H1 (cell line): ENCODE measurements around the gene ADARB2. TPM values are rescaled to one million over a fixed set of nuclear protein-coding genes. Genes with fewer than 3 reads are reported as not detected.
A peak's percentile ranks its signal among the peaks of the same experiment; 100 is the strongest.

Source experiments
- CTCF ChIA-PET: fragments of 300-600 bp; sonication (Branson Sonifier 250); formaldehyde crosslinking; loops from one replicate; lab custom pipeline; 2021; ENCODE audit not compliant: partially characterized antibody; lab: Charles Lee
- POLR2A ChIA-PET: fragments of 300-600 bp; sonication (Branson Sonifier 250); formaldehyde crosslinking; loops from one replicate; lab custom pipeline; 2021; ENCODE audit warnings: inconsistent platforms; ENCODE audit not compliant: partially characterized antibody; lab: Charles Lee
- DNase-seq, 2 experiments: peaks; one replicate each; pipeline versions ENCODE4 v3.0.0 to v3.0.0-alpha.2; 2010 to 2022; ENCODE audit warnings: low spot score in 2 of 2, low read depth in 1 of 2, mixed read lengths in 1 of 2
- FAIRE-seq: peaks from 2 replicates; lab custom pipeline; 2011; peaks lifted over from hg19 to GRCh38; lab: Jason Lieb, UNC
- H2AFZ ChIP-seq: 2 replicates; pipeline ENCODE4 v1.8.1; 2012; ENCODE audit warnings: low read length, inconsistent platforms
- H2AK5ac ChIP-seq: 2 replicates; pipeline ENCODE4 v1.6.1; 2013; ENCODE audit warnings: low read depth, low read length
- H2BK120ac ChIP-seq: replicated peaks from 2 replicates; pipeline ENCODE3; 2013; ENCODE audit warnings: low read depth, low read length, inconsistent platforms
- H2BK12ac ChIP-seq: 2 replicates; pipeline ENCODE4 v1.6.1; 2013; ENCODE audit warnings: low read depth, low read length
- H2BK15ac ChIP-seq: 2 replicates; pipeline ENCODE4 v1.6.1; 2013; ENCODE audit warnings: low read length
- H2BK20ac ChIP-seq: 2 replicates; pipeline ENCODE4 v1.6.1; 2013; ENCODE audit warnings: low read length
- H2BK5ac ChIP-seq: 2 replicates; pipeline ENCODE4 v1.6.1; 2013; ENCODE audit warnings: low read depth, low read length
- H3K14ac ChIP-seq: 2 replicates; pipeline ENCODE4 v1.6.1; 2013; ENCODE audit warnings: inconsistent platforms; ENCODE audit not compliant: insufficient read length
- H3K18ac ChIP-seq: 2 replicates; pipeline ENCODE4 v1.6.1; 2013; ENCODE audit warnings: low read length; ENCODE audit errors: extremely low read depth
- H3K23ac ChIP-seq: 2 replicates; pipeline ENCODE4 v1.6.1; 2013; ENCODE audit warnings: inconsistent platforms; ENCODE audit not compliant: insufficient read length
- H3K23me2 ChIP-seq: 2 replicates; pipeline ENCODE4 v1.6.1; 2013; ENCODE audit warnings: low read depth, low read length
- H3K27ac ChIP-seq: 2 replicates; pipeline ENCODE4 v1.6.1; 2011; ENCODE audit warnings: low read depth, low read length, inconsistent platforms
- H3K27me3 ChIP-seq, 4 experiments: replicated peaks in 1 of 4; 1 replicate in 1 of 4; 2 replicates in 3 of 4; pipeline versions ENCODE4 v1.6.1 to v1.8.1; 2011 to 2013; ENCODE audit warnings: low read length in 3 of 4, mild to moderate bottlenecking in 3 of 4, inconsistent platforms in 2 of 4, mixed read lengths in 2 of 4, moderate library complexity in 1 of 4; ENCODE audit not compliant: control insufficient read depth in 3 of 4, insufficient read depth in 3 of 4; ENCODE audit errors: extremely low read depth in 1 of 4
- H3K36me3 ChIP-seq, 4 experiments: 2 replicates each; pipeline versions ENCODE4 v1.6.1 to v1.8.1; 2011 to 2013; ENCODE audit warnings: mild to moderate bottlenecking in 4 of 4, low read length in 3 of 4, moderate library complexity in 2 of 4, control low read depth in 1 of 4, inconsistent platforms in 1 of 4; ENCODE audit not compliant: insufficient read depth in 4 of 4, control insufficient read depth in 2 of 4
- H3K4ac ChIP-seq: replicated peaks from 2 replicates; pipeline ENCODE3; 2013; ENCODE audit warnings: low read length, low read depth, mixed read lengths, inconsistent platforms; ENCODE audit not compliant: insufficient read length
- H3K4me1 ChIP-seq, 4 experiments: replicated peaks in 1 of 4; 1 replicate in 1 of 4; 2 replicates in 3 of 4; pipeline versions ENCODE4 v1.6.1 to v1.8.1; 2011 to 2013; ENCODE audit warnings: low read length in 3 of 4, inconsistent platforms in 2 of 4, mixed read lengths in 1 of 4; ENCODE audit not compliant: insufficient read depth in 4 of 4, control insufficient read depth in 3 of 4
- H3K4me2 ChIP-seq, 2 experiments: 2 replicates each; pipeline versions ENCODE4 v1.6.1 to v1.8.1; 2011 to 2013; ENCODE audit warnings: low read depth in 2 of 2, low read length in 2 of 2, control low read depth in 1 of 2, inconsistent platforms in 1 of 2, mild to moderate bottlenecking in 1 of 2; ENCODE audit not compliant: insufficient read depth in 1 of 2
- H3K4me3 ChIP-seq, 4 experiments: fragments of 200-600, 300-600 bp in 1 of 4; sonication (generic), shearing (Covaris generic), sonication (Bioruptor Twin) in 1 of 4; 2 replicates each; pipeline versions ENCODE4 v1.5.1 to v1.8.1; 2011 to 2016; ENCODE audit warnings: low read length in 4 of 4, low read depth in 3 of 4, control low read depth in 2 of 4, inconsistent platforms in 2 of 4, mild to moderate bottlenecking in 2 of 4, mixed read lengths in 1 of 4, moderate library complexity in 1 of 4; ENCODE audit not compliant: insufficient read depth in 2 of 4; ENCODE audit errors: extremely low read depth in 1 of 4
- H3K56ac ChIP-seq: replicated peaks from 2 replicates; pipeline ENCODE3; 2013; ENCODE audit warnings: low read depth, mild to moderate bottlenecking, mixed read lengths, low read length, inconsistent platforms; ENCODE audit not compliant: insufficient read length
- H3K79me1 ChIP-seq: 2 replicates; pipeline ENCODE4 v1.6.1; 2013; ENCODE audit warnings: low read depth, low read length, control low read depth
- H3K79me2 ChIP-seq, 2 experiments: 2 replicates each; pipeline versions ENCODE4 v1.6.1 to v1.8.1; 2012 to 2013; ENCODE audit warnings: low read length in 2 of 2, mild to moderate bottlenecking in 2 of 2, inconsistent platforms in 1 of 2; ENCODE audit not compliant: insufficient read depth in 2 of 2, control insufficient read depth in 1 of 2
- H3K9ac ChIP-seq, 4 experiments: replicated peaks in 1 of 4; 1 replicate in 1 of 4; 2 replicates in 3 of 4; pipeline versions ENCODE4 v1.6.1 to v1.8.1; 2011 to 2013; ENCODE audit warnings: low read depth in 3 of 4, low read length in 3 of 4, control low read depth in 2 of 4, mild to moderate bottlenecking in 2 of 4, moderate library complexity in 2 of 4, inconsistent platforms in 1 of 4; ENCODE audit errors: extremely low read depth in 1 of 4
- H3K9me3 ChIP-seq, 2 experiments: 2 replicates each; pipeline versions ENCODE4 v1.6.1 to v1.8.1; 2012 to 2013; ENCODE audit warnings: mild to moderate bottlenecking in 2 of 2, moderate library complexity in 2 of 2, control low read depth in 1 of 2, inconsistent platforms in 1 of 2, low read depth in 1 of 2, low read length in 1 of 2, mixed read lengths in 1 of 2; ENCODE audit not compliant: insufficient read depth in 2 of 2
- H4K20me1 ChIP-seq, 2 experiments: replicated peaks in 1 of 2; 2 replicates each; pipeline versions ENCODE3 to v1.8.1; 2011 to 2013; ENCODE audit warnings: inconsistent platforms in 2 of 2, low read length in 2 of 2, mild to moderate bottlenecking in 1 of 2; ENCODE audit not compliant: insufficient read depth in 2 of 2, control insufficient read depth in 1 of 2
- H4K5ac ChIP-seq: 2 replicates; pipeline ENCODE4 v1.6.1; 2013; ENCODE audit warnings: low read length, low read depth, mixed read lengths, inconsistent platforms; ENCODE audit not compliant: insufficient read length
- H4K8ac ChIP-seq: 2 replicates; pipeline ENCODE4 v1.8.0; 2013; ENCODE audit warnings: mild to moderate bottlenecking, moderate library complexity, low read length, inconsistent platforms; ENCODE audit not compliant: insufficient read depth; ENCODE audit errors: extremely low read depth
- H4K91ac ChIP-seq: replicated peaks from 2 replicates; pipeline ENCODE3; 2013; ENCODE audit warnings: low read length, mixed read lengths, inconsistent platforms; ENCODE audit not compliant: insufficient read length
- ASH2L ChIP-seq: fragments of 200-600, 300-600 bp; sonication (generic); IDR thresholded peaks from one replicate; pipeline ENCODE4 v1.7.1; 2017; ENCODE audit warnings: low read length
- CEBPB ChIP-seq: IDR thresholded peaks from 2 replicates; pipeline ENCODE4 v1.6.1; 2012; ENCODE audit warnings: low read depth, low read length
- GABPA ChIP-seq: IDR thresholded peaks from 2 replicates; pipeline ENCODE4 v1.6.1; 2011; ENCODE audit warnings: mild to moderate bottlenecking, low read length, moderate library complexity, borderline replicate concordance; ENCODE audit not compliant: insufficient read depth
- HDAC6 ChIP-seq: IDR thresholded peaks from one replicate; pipeline ENCODE4 v1.7.1; 2012; ENCODE audit warnings: low read depth, mild to moderate bottlenecking, inconsistent platforms, low read length, moderate library complexity
- JUND ChIP-seq: IDR thresholded peaks from 2 replicates; pipeline ENCODE4 v1.6.1; 2011; ENCODE audit warnings: mild to moderate bottlenecking, improper control_type of control experiment, low read length
- KDM1A ChIP-seq: fragments of 200-600, 300-600 bp; sonication (generic); IDR thresholded peaks from 2 replicates; pipeline ENCODE4 v1.7.1; 2016; ENCODE audit warnings: mild to moderate bottlenecking, low read length, borderline replicate concordance
- NRF1 ChIP-seq: IDR thresholded peaks from 2 replicates; pipeline ENCODE4 v1.6.1; 2011; ENCODE audit warnings: mild to moderate bottlenecking, low read depth, low read length, improper control_type of control experiment
- RXRA ChIP-seq: IDR thresholded peaks from 2 replicates; pipeline ENCODE4 v1.6.1; 2011; ENCODE audit warnings: low read depth, mild to moderate bottlenecking, low read length, moderate library complexity; ENCODE audit not compliant: insufficient read depth
- SIX5 ChIP-seq: IDR thresholded peaks from 2 replicates; pipeline ENCODE4 v1.6.1; 2011; ENCODE audit warnings: mild to moderate bottlenecking, low read depth, low read length
- SRF ChIP-seq: IDR thresholded peaks from 2 replicates; pipeline ENCODE4 v1.6.1; 2011; ENCODE audit warnings: mild to moderate bottlenecking, low read depth, low read length, moderate library complexity
- SUZ12 ChIP-seq: fragments of 200-600 bp; sonication (generic); IDR thresholded peaks from 2 replicates; pipeline ENCODE4 v1.6.1; 2012; ENCODE audit warnings: mild to moderate bottlenecking, inconsistent platforms, low read length, moderate library complexity, mixed read lengths
- WGBS, 2 experiments: shearing (Covaris generic) in 1 of 2; methylation state at CpG; one replicate each; pipeline versions ENCODE4 v1.1.6 to v1.1.7; 2013 to 2015; ENCODE audit warnings: low lambda C conversion rate in 2 of 2, mixed read lengths in 2 of 2, inconsistent platforms in 1 of 2, low coverage in 1 of 2, missing lambda C conversion rate in 1 of 2; ENCODE audit not compliant: insufficient replicate concordance in 2 of 2, insufficient coverage in 1 of 2, insufficient read length in 1 of 2; ENCODE audit errors: extremely low coverage in 1 of 2, missing lambda C conversion rate in 1 of 2; 5-methylcytosine and 5-hydroxymethylcytosine counted together
- polyA plus RNA-seq, 7 experiments: library from polyadenylated mRNA; depleted of rRNA in 3 of 7; stranded (reverse) in 5 of 7; unstranded in 2 of 7; fragments of >200 nt in 5 of 7; fragments of 200-250 nt in 2 of 7; gene quantifications; 1 replicate in 5 of 7; 2 replicates in 1 of 7; 4 replicates in 1 of 7; pipeline versions ENCODE4 v1.2.1 to v1.2.3, GENCODE V29; 2011 to 2013; ENCODE audit warnings: missing spikeins in 2 of 7, mixed read lengths in 2 of 7
- total RNA-seq: library from RNA; stranded (reverse); fragmentation: NEBNext Ultra II Directional; extraction: Animal tissue kit (Norgen Biotek cat#: 25700); gene quantifications from 2 replicates; pipeline ENCODE4 v1.2.1, GENCODE V29; 2021
- TF ChIP-seq, protein P1 (sequence below): IDR thresholded peaks from 2 replicates; pipeline ENCODE4 v1.6.1; 2012; ENCODE audit warnings: inconsistent platforms

The ADARB2 gene
- total and polyA plus RNA-seq, 2 of the 8 experiments (the other 6 are each of a cell fraction or from before 2014, with no cell fraction given): 2.2 to 2.8 TPM

DNA sequence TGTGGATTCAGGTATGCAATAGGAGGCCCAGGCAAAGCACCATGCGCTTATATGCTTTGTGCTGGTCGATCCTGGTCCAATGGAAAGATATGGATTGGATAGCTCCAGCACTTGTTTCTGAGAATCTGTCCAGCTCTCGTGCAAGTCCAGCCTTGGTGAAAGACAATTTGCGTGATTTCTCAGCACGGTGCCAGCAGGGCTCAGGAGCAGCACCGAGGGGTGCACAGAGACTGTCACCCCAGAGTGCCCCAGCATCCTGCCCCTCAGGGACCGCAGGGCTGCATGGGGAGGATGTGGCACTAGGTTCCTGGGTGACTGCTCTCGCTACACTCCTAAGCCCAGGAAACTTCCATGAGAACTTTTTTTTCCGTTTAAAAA lies 455.9 kb downstream of the ADARB2 start:
- no peak overlapping the region for H3K9ac ChIP-seq
- peak overlapping the region; percentile 34 for H4K91ac ChIP-seq
- H3K79me1 ChIP-seq: no peaks in the 10 kb centered on the region
- H2BK12ac ChIP-seq: no peak overlapping the region
- H3K36me3 ChIP-seq: no peaks in the 10 kb centered on the region
- H3K79me2 ChIP-seq: no peaks in the 10 kb centered on the region
- FAIRE-seq (no peak), DNase-seq (no peak)
- no peaks in the 10 kb centered on the region; a peak in 1 of 7 replicates for H3K4me1 ChIP-seq
- no peak overlapping the region for H3K27ac ChIP-seq
- H3K4me3 ChIP-seq: no peak overlapping the region
- TF ChIP-seq HDAC6 (no peak), SUZ12 (no peak), RXRA (no peak), SRF (no peak), NRF1 (no peak), SIX5 (no peak), ASH2L (no peak), KDM1A (no peak), CEBPB (no peak), JUND (no peak), GABPA (no peak)
- TF ChIP-seq, protein P1, sequence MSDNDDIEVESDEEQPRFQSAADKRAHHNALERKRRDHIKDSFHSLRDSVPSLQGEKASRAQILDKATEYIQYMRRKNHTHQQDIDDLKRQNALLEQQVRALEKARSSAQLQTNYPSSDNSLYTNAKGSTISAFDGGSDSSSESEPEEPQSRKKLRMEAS: no peak
- H3K23ac ChIP-seq: no peak overlapping the region
- no peak overlapping the region for H2BK5ac ChIP-seq
- no peak overlapping the region for H4K8ac ChIP-seq
- 93% methylated on average over 9 of the region's 9 CpGs; no CpG with 5 or more reads in 1 of the 2 experiments for WGBS, 2 experiments
- H3K4ac ChIP-seq: no peak overlapping the region
- no peak overlapping the region for H3K18ac ChIP-seq
- ChIA-PET POLR2A (interaction anchor here (2.3 kb wide), 1 partner anchor 11 kb away, joined by 7 read pairs; no protein-coding TSS in a partner anchor), CTCF (interaction anchor here (1.2 kb wide), 1 partner anchor 112 kb away, joined by 3 read pairs; no protein-coding TSS in a partner anchor)
- H2BK120ac ChIP-seq: no peak overlapping the region
- H3K9me3 ChIP-seq: no peaks in the 10 kb centered on the region
- no peak overlapping the region for H2AK5ac ChIP-seq
- H3K23me2 ChIP-seq: no peaks in the 10 kb centered on the region
- no peaks in the 10 kb centered on the region for H4K20me1 ChIP-seq
- no peak overlapping the region for H2BK15ac ChIP-seq
- H4K5ac ChIP-seq: no peak overlapping the region
- no peak overlapping the region for H3K4me2 ChIP-seq
- H2BK20ac ChIP-seq: no peak overlapping the region
- H3K27me3 ChIP-seq: no peaks in the 10 kb centered on the region; a peak in 1 of 7 replicates
- H3K56ac ChIP-seq: no peak overlapping the region
- no peak overlapping the region for H3K14ac ChIP-seq
- no peak overlapping the region for H2AFZ ChIP-seq
